Common myeloid progenitor, CD34-positive (primary cell): ENCODE results near the gene AQP10.
"Not testable (repeated sequence)": the region's sequence is repeated elsewhere in the genome, so short reads cannot be mapped to it uniquely, and the experiment has no call there.

Experiments
- CTCF ChIA-PET: fragments of 350-600 bp; sonication (Branson Sonifier 250); formaldehyde crosslinking; loops from one replicate; lab custom pipeline; 2021; ENCODE audit warnings: antibody characterized with exemption; lab: Charles Lee
- POLR2A ChIA-PET: fragments of 350-600 bp; sonication (Branson Sonifier 250); formaldehyde crosslinking; loops from one replicate; lab custom pipeline; 2021; ENCODE audit warnings: antibody characterized with exemption; lab: Charles Lee
- DNase-seq, 3 donors: peaks; one replicate each; pipeline versions ENCODE4 v3.0.0 to v3.0.0-alpha.2; 2013
- H3K27ac ChIP-seq, 2 experiments: 1 replicate in 1 of 2; 2 replicates in 1 of 2; pipeline ENCODE4 v1.7.0; 2013; ENCODE audit warnings: inconsistent platforms in 2 of 2, low read length in 2 of 2, mild to moderate bottlenecking in 2 of 2, low read depth in 1 of 2, moderate library complexity in 1 of 2; ENCODE audit not compliant: severe bottlenecking in 2 of 2, insufficient read depth in 1 of 2, poor library complexity in 1 of 2
- H3K27me3 ChIP-seq, 5 experiments: replicated peaks in 2 of 5; 1 replicate in 3 of 5; 2 replicates in 2 of 5; pipeline versions ENCODE4 v1.6.1 to v1.7.0; 2013; ENCODE audit warnings: low read length in 4 of 5, mild to moderate bottlenecking in 2 of 5, moderate library complexity in 2 of 5, inconsistent platforms in 1 of 5; ENCODE audit not compliant: insufficient read depth in 5 of 5, control insufficient read depth in 4 of 5
- H3K36me3 ChIP-seq, 4 experiments: 1 replicate in 2 of 4; 2 replicates in 2 of 4; pipeline versions ENCODE4 v1.6.1 to v1.7.0; 2013; ENCODE audit warnings: low read length in 3 of 4, control low read depth in 1 of 4, mild to moderate bottlenecking in 1 of 4; ENCODE audit not compliant: control insufficient read depth in 4 of 4, insufficient read depth in 4 of 4
- H3K4me1 ChIP-seq, 4 experiments: 1 replicate in 3 of 4; 2 replicates in 1 of 4; pipeline versions ENCODE4 v1.6.1 to v1.7.1; 2013; ENCODE audit warnings: low read length in 3 of 4, mild to moderate bottlenecking in 3 of 4, control low read depth in 1 of 4, inconsistent platforms in 1 of 4, moderate library complexity in 1 of 4; ENCODE audit not compliant: control insufficient read depth in 4 of 4, insufficient read depth in 4 of 4; ENCODE audit errors: control extremely low read depth in 1 of 4
- H3K4me3 ChIP-seq, 7 experiments: 1 replicate in 4 of 7; 2 replicates in 3 of 7; pipeline versions ENCODE4 v1.5.1 to v1.7.0; 2013; ENCODE audit warnings: mild to moderate bottlenecking in 7 of 7, low read length in 6 of 7, moderate library complexity in 6 of 7, inconsistent platforms in 2 of 7, low read depth in 2 of 7, control low read depth in 1 of 7; ENCODE audit not compliant: insufficient read depth in 4 of 7, control insufficient read depth in 1 of 7; ENCODE audit errors: extremely low read depth in 1 of 7
- H3K9me3 ChIP-seq, 5 experiments: 1 replicate in 4 of 5; 2 replicates in 1 of 5; pipeline versions ENCODE4 v1.6.1 to v1.7.1; 2013; ENCODE audit warnings: low read length in 4 of 5, mild to moderate bottlenecking in 2 of 5, inconsistent platforms in 1 of 5, low read depth in 1 of 5, moderate library complexity in 1 of 5; ENCODE audit not compliant: control insufficient read depth in 4 of 5, insufficient read depth in 2 of 5; ENCODE audit errors: control extremely low read depth in 1 of 5
- WGBS: methylation state at CpG from one replicate; pipeline ENCODE4 v1.1.5; 2013; ENCODE audit not compliant: insufficient coverage; 5-methylcytosine and 5-hydroxymethylcytosine counted together

The AQP10 gene

DNA sequence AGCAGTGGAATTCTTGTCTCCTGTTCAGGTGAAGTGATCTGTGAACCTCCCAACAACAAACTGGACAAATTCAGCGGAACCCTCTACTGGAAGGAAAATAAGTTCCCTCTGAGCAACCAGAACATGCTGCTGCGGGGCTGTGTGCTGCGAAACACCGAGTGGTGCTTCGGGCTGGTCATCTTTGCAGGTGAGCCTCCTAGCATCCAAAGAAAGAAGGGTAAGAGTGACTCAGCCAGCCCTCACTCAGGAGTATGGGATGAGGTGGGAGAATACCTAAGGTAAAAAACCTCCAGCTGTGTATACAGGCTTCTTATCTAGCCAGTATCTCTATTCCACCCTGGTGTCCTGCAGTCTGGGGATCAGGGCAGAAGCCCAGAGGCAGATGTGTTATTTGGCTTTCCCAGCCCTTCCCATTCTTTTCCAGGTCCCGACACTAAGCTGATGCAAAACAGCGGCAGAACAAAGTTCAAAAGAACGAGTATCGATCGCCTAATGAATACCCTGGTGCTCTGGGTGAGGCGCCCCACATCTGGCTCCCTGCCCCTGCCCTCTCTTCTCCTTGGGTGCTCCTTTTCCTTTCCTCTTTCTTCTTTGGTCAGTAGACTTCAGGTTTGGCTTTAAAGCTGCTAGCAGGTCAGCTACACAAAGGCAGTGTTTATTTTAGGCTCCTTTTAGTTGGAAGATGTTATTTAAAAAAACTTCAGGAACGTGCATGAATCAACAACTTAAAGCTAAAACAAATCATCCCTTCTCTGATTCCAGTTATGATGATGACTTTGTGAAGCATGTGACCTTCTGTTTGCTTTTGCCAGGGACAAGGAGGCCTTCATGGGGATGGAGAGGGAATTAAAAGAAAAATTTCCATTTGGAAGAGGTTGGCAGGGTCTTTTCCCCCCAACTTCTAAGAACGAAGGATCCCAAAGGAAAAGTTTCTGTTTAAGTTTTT lies 13.5 kb downstream of the AQP10 start:
- H3K36me3 ChIP-seq, result peaks cover 10 to 68% (median 47%) of the 10 kb centered on the region in 4 experiments
- DNase-seq, result no peak
- ChIA-PET CTCF (interaction anchor here (0.7 to 21.5 kb wide), 24 partner anchors 5 to 150 kb away, joined by 3 to 429 read pairs (median 5); partner anchors contain the start of genes AQP10, ATP8B2 and IL6R), POLR2A (interaction anchor here (0.6 to 2.5 kb wide), 2 partner anchors 9 to 62 kb away, joined by 3 to 17 read pairs; partner anchors contain the start of gene ATP8B2)
- no peak overlapping the region for H3K4me3 ChIP-seq
- H3K27ac ChIP-seq, result no peak overlapping the region
- no peaks in the 10 kb centered on the region for H3K9me3 ChIP-seq
- H3K27me3 ChIP-seq, result no peaks in the 10 kb centered on the region
- WGBS, result 87% methylated on average over 12 of the region's 13 CpGs
- peaks cover 7 to 53% (median 34%) of the 10 kb centered on the region in 4 experiments for H3K4me1 ChIP-seq

DNA sequence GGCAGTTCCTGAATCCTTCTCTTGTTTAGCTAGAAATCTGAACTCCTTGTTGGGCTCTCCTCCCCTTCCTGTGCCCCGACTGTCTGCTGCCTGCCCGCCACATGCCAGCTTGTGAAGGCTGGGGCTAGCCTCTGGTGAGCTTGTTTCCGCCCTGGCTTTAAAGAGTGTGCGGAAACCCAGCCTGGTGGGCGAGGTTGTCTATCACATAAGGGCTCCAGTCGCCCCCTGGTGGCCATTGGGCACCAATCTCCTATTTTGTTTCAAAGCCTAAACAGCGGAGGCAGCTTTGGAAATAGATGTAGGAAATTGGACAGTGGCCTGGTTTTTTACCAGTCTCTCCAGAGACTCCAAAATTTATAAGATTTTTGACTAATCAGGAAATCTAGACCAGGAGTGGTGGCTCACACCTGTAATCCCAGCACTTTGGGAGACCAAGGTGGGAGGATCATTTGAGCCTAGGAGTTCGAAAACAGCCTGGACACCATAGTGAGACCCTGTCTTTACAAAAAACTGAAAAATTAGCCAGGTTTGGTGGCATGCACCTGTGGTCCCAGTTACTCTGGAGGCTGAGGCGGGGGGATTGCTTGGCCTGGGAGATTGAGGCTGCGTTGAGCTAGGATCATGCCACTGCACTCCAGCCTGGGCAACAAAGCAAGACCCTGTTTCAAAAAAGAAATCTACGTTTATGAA lies 14.3 kb downstream of the AQP10 start:
- H3K4me1 ChIP-seq, result peaks cover 2 to 47% (median 27%) of the 10 kb centered on the region in 4 experiments

DNA sequence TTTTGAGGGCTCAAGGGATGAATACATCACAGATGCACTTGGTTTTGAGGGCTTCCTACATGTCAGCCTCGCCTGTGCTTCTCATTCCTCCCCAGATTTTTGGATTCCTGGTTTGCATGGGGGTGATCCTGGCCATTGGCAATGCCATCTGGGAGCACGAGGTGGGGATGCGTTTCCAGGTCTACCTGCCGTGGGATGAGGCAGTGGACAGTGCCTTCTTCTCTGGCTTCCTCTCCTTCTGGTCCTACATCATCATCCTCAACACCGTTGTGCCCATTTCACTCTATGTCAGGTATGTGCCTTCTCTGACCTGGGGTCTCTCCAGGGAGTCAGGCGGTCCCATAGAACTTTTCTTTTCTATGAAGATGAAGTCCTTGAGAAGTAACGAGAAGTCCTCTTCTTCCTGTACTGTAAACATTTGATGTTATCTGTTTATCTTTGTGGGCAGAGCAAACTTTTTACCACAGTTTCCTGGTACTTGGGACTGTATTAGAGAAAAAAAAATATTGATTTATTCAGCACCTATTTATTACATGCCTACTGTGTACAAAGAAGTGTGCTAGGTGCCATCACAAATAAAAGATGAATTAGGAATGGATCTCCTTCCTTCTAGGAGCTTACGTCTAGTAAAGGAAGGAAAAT lies 16.5 kb downstream of the AQP10 start:
- peak in 2 of 3 donors; percentile 29 to 52 for DNase-seq
- WGBS, result 73% methylated on average over 5 of the region's 8 CpGs

More for the DNA sequence above, 14.3 kb downstream of the AQP10 start:
- peak; percentile 91 to 97 (median 97) for DNase-seq
- ChIA-PET POLR2A (interaction anchor here (0.6 to 2.5 kb wide), 2 partner anchors 10 to 63 kb away, joined by 3 to 17 read pairs; partner anchors contain the start of gene ATP8B2), CTCF (interaction anchor here (0.6 to 21.5 kb wide), 28 partner anchors 6 to 1859 kb away, joined by 3 to 429 read pairs (median 5); partner anchors contain the start of genes AQP10, ATP8B2 and IL6R)
- no peak overlapping the region for H3K27ac ChIP-seq
- H3K36me3 ChIP-seq, result peaks cover 10 to 69% (median 48%) of the 10 kb centered on the region in 4 experiments
- H3K9me3 ChIP-seq, result no peaks in the 10 kb centered on the region
- no peak overlapping the region for H3K4me3 ChIP-seq
- 29% methylated on average over 10 of the region's 11 CpGs for WGBS
- H3K27me3 ChIP-seq, result no peaks in the 10 kb centered on the region

DNA sequence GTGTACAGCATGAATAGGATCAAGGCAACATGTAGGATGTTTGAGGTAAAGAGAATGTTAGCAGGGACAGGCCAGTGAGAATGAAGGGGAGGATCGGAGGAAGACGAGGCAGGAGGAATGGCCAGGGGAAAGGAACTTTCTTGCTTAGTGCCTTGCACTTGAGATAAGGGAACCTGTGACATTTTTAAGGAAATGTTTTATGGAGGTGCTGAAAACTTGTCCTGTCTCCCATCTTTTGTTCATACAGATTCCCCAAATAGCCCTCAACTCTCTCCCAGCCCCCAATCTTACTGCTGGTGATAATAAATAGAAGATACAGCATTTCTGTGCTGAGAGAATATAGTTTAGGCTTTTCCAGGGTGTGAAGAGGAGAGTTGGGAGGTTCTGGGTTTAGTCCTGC lies 18.0 kb downstream of the AQP10 start:
- no peak for DNase-seq
- Histone ChIP-seq H3K4me1 (peaks cover 2 to 56% (median 26%) of the 10 kb centered on the region in 4 experiments), H3K36me3 (peaks cover under 1 to 76% (median 47%) of the 10 kb centered on the region in 4 experiments), H3K9me3 (no peaks in the 10 kb centered on the region), H3K27me3 (no peaks in the 10 kb centered on the region), H3K4me3 (no peak overlapping the region), H3K27ac (no peak overlapping the region)
- ChIA-PET CTCF (interaction anchor here (1.1 to 21.5 kb wide), 3 partner anchors 4 to 65 kb away, joined by 3 to 429 read pairs (median 429); partner anchors contain the start of genes AQP10 and ATP8B2), POLR2A (interaction anchor here (0.6 kb wide), 1 partner anchor 617 kb away, joined by 3 read pairs; the partner anchor contains the start of gene PBXIP1)
- WGBS, result 54% methylated on average over 2 of the region's 2 CpGs

More for the DNA sequence above, 16.5 kb downstream of the AQP10 start:
- ChIA-PET CTCF (interaction anchor here (0.6 to 21.5 kb wide), 10 partner anchors 5 to 153 kb away, joined by 3 to 429 read pairs (median 4); partner anchors contain the start of genes AQP10, ATP8B2 and HAX1), POLR2A (interaction anchor here (0.6 kb wide), 1 partner anchor 509 kb away, joined by 3 read pairs; no protein-coding TSS in a partner anchor)
- Histone ChIP-seq H3K36me3 (peaks cover 0 to 67% (median 45%) of the 10 kb centered on the region in 4 experiments), H3K4me1 (peaks cover 2 to 47% (median 24%) of the 10 kb centered on the region in 4 experiments), H3K4me3 (peak overlapping the region in 1 of 7 experiments; percentile 14), H3K27ac (no peak overlapping the region), H3K27me3 (no peaks in the 10 kb centered on the region), H3K9me3 (no peaks in the 10 kb centered on the region)

DNA sequence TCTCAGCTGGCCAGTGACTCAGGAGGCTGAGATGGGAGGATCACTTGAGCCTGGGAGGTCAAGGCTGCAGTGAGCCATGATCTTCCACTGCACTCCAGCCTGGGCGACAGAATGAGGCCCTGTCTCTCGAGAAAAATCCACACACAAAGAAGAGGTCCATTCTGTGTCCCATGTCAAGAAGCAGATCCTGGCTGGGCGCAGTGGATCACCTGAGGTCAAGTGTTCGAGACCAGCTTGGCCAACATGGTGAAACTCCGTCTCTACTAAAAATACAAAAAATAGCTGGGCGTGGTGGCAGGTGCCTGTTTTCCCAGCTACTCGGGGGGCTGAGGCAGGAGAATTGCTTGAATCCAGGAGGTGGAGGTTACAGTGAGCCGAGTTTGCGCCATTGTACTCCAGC lies 20.5 kb downstream of the AQP10 start:
- not testable (repeated sequence) for H3K27me3 ChIP-seq, DNase-seq, H3K4me3 ChIP-seq, H3K27ac ChIP-seq, H3K9me3 ChIP-seq
- H3K4me1 ChIP-seq, result peaks cover 0 to 45% (median 16%) of the 10 kb centered on the region in 4 experiments
- CTCF ChIA-PET, result interaction anchor here (0.6 to 21.5 kb wide), 6 partner anchors 11 to 138 kb away, joined by 3 to 429 read pairs (median 4); partner anchors contain the start of genes AQP10 and ATP8B2
- 95% methylated on average over 8 of the region's 9 CpGs for WGBS
- POLR2A ChIA-PET, result interaction anchor here (0.8 to 1.5 kb wide), 2 partner anchors 14 to 33 kb away, joined by 3 to 4 read pairs; no protein-coding TSS in a partner anchor
- H3K36me3 ChIP-seq, result peaks cover 3 to 87% (median 61%) of the 10 kb centered on the region in 4 experiments

DNA sequence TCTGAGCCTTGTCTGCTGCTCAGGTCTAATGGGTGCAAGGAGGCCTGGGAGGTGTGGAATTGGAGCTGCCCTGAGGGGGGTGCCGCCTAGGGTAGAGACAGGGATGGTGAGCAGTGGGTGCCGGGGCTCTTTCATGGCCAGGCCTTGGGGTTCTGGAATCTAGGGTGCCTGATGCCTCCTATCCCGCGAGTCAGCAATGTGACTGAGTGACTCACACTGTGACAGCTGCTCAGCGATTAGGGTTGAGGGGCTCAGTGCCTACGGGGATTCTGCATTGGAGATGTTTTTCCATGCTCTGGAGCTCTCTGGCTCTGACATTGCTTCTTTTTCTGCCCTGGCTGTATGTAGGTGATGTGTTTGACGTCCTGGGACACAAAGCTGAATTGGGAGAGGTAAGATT lies 21.2 kb downstream of the AQP10 start:
- 96% methylated on average over 6 of the region's 7 CpGs for WGBS
- Histone ChIP-seq H3K27me3 (no peaks in the 10 kb centered on the region), H3K4me3 (no peak overlapping the region), H3K36me3 (peaks cover 3 to 92% (median 64%) of the 10 kb centered on the region in 4 experiments), H3K9me3 (no peaks in the 10 kb centered on the region), H3K27ac (no peak overlapping the region), H3K4me1 (peaks cover 0 to 42% (median 17%) of the 10 kb centered on the region in 4 experiments)
- ChIA-PET CTCF (interaction anchor here (1.1 to 21.5 kb wide), 5 partner anchors 10 to 137 kb away, joined by 3 to 429 read pairs (median 5); partner anchors contain the start of genes AQP10 and ATP8B2), POLR2A (interaction anchor here (0.8 to 1.5 kb wide), 2 partner anchors 15 to 33 kb away, joined by 3 to 4 read pairs; no protein-coding TSS in a partner anchor)
- DNase-seq, result no peak
